Measurements from ENCODE around the gene ONECUT3.

ONECUT3 gene

DNA sequence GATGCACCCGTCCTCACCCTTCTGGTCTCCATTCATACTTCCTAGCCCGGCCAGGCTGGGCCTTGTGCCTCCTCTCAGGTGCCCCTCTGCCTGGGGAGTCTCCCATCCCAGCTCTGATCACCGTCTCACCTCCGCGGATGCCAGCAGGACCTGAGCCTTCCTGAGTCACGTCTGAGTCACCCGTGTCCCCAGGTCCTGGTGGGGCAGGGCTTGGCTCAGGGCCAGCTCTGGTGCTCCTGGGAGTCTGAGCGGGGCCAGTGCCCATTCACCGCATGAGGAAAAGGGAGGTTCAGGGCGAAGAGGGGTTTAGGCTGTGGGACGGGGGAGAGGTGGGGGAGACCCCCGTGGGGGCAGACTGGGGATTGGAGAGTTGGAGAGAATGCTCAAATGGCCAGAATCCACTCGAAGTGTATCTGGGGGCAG is 58.2 kb downstream of the ONECUT3 start:
- TF ChIP-seq, protein P1, sequence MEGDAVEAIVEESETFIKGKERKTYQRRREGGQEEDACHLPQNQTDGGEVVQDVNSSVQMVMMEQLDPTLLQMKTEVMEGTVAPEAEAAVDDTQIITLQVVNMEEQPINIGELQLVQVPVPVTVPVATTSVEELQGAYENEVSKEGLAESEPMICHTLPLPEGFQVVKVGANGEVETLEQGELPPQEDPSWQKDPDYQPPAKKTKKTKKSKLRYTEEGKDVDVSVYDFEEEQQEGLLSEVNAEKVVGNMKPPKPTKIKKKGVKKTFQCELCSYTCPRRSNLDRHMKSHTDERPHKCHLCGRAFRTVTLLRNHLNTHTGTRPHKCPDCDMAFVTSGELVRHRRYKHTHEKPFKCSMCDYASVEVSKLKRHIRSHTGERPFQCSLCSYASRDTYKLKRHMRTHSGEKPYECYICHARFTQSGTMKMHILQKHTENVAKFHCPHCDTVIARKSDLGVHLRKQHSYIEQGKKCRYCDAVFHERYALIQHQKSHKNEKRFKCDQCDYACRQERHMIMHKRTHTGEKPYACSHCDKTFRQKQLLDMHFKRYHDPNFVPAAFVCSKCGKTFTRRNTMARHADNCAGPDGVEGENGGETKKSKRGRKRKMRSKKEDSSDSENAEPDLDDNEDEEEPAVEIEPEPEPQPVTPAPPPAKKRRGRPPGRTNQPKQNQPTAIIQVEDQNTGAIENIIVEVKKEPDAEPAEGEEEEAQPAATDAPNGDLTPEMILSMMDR (IDR thresholded peaks at IDR 0.05; ENCODE audit: low read depth, low read length) = no peak
- peak overlapping the region; percentile 64 for H3K4me3 ChIP-seq (ENCODE audit: low read depth, low read length)

DNA sequence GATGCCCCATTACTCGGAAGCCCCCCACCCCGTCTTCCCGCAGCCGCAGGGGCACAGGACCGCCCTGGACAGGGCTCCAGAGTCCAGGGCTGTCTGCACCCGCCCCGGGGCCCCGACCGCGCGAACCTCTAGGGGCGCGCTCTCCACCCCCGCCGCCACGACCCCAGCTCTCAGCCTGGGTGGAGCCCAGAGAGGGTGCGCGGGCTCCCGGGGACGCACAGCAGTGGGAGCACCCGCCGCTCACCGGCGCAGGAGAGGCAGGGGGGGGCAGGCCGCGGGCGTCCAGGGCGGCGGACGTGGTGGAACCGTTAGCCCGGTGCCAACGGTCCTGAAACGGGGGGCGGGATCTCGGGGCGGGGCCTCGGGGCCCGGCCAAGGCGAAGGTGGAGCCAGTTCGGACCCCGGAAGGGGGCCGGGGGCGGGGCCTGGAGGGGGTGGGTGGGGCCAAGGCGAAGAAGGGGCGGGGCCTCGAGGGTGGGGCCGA is 58.7 kb downstream of the ONECUT3 start, which contains the start of gene ATP8B3:
ATP8B3 (minus strand) TSS at position 335 of the 484 bp plus-strand sequence. CDS start 540 bp downstream, outside the sequence.
- peak within 1 kb of the TSS; percentile 65 for H3K4me3 ChIP-seq (ENCODE audit: low read depth, low read length)
- TF ChIP-seq, protein P1 (IDR thresholded peaks at IDR 0.05; ENCODE audit: low read depth, low read length) = no peak; the same call in 1 of the 2 replicates

DNA sequence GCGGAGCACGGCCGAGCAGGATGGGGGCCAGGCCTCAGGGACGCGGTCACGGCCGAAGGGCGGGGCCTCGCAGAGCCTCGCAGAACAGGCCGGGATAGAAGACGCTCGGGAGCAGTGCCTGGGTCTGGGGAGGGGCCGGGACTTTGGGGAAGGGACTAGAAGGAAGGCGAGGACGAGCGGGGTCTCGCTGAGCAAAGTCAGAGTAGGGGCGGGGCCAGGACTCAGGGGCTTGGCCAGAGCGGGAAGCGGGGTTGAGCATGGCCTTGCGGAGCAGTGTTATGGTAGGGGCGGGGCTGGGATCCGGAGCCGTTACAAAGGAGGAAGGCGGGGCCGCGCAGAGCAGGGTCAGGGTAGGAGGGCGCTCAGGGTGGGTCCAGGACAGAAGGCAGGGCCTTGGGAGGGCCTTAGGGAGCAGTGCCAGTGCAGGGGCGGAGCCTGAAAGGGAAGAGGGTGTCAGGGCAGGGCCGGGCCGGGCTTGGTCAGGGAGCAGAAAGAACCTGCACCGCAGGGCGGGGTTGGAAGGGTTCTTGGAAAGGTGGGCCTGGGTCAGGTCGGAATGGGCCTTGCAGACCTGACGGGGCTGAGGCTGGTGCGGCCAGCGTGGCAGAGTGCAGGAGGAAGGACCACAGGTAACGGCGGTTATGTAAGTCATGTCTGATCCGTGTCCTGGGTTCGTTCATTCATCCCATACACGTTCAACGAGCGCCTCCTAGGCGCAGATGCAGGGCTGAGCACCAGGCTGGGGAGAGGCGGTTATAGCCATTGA is 59.3 kb downstream of the ONECUT3 start:
- TF ChIP-seq, protein P1 (IDR thresholded peaks at IDR 0.05; ENCODE audit: low read depth, low read length) = peak; percentile 37; the same call in 1 of the 2 replicates
- H3K4me3 ChIP-seq (ENCODE audit: low read depth, low read length) = peak overlapping the region; percentile 65

DNA sequence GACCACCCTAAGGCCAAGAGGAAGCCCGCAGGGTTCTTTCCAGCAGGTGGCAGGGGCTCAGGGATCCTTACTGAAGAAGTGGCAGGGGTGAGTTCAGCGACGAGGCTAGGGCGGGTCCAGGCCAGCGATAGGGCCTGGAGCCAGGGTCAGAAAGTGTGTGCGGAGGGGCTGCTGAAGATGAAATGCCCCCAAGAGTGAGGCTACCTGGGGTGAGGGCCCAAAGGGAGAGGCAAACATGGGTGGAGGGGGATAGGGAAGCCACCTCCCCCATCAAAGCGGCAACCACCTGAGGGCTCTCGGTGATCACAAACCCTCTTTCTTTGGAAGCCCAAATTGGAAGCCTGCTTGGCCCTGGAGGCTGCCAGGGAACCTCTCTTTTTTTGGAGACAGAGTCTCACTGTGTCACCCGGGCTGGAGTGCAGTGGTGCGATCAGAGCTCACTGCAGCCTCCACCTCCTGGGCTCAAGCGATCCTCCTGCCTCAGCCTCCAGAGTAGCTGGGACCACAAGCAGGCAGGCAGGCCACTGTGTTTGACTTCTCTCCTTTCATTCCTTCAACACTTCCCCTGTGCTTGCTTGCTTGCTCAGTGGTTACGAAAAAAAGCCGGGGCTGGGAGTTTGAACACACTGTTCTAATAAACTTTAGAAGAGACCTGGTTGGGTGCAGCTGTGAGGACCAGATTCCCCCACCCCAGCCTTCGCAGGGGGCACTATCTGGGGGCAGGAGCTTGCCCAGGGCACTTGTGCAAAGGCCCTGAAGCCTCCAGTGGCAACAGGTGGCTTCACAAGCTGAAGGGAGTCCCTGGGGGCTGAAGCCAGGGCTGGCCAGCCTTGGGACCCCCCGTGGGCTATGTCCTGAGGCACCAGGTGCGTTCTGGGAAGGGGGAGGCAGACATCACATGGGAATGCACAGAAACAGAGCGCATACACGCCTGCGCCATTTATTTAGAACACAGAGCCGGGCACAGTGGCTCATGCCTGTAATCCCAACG is 60.2 kb downstream of the ONECUT3 start:
- TF ChIP-seq, protein P1 (IDR thresholded peaks at IDR 0.05; ENCODE audit: low read depth, low read length) = no peak
- peak overlapping the region; percentile 65 for H3K4me3 ChIP-seq (ENCODE audit: low read depth, low read length)

DNA sequence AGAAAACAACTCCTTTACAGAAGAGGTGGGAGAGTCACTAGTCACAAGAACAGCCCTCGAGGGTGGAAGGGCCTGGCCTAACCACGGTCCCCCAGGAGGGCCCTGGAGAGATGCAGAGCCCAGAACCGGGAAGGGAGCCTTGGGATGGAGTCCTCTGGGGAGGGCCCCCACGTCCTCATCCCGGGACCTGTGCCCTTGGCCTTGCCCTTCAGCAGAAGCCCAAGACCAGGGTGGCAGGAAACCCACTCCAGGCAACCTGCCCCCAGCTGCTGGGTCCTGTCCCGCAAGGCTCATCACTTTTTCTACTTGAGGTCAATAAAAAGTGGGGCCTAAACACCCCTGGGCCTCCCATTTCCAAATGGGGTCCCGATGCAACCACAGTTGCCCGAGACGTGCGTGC is 61.1 kb downstream of the ONECUT3 start:
- TF ChIP-seq, protein P1 (IDR thresholded peaks at IDR 0.05; ENCODE audit: low read depth, low read length) = no peak
- no peak overlapping the region for H3K4me3 ChIP-seq (ENCODE audit: low read depth, low read length)

DNA sequence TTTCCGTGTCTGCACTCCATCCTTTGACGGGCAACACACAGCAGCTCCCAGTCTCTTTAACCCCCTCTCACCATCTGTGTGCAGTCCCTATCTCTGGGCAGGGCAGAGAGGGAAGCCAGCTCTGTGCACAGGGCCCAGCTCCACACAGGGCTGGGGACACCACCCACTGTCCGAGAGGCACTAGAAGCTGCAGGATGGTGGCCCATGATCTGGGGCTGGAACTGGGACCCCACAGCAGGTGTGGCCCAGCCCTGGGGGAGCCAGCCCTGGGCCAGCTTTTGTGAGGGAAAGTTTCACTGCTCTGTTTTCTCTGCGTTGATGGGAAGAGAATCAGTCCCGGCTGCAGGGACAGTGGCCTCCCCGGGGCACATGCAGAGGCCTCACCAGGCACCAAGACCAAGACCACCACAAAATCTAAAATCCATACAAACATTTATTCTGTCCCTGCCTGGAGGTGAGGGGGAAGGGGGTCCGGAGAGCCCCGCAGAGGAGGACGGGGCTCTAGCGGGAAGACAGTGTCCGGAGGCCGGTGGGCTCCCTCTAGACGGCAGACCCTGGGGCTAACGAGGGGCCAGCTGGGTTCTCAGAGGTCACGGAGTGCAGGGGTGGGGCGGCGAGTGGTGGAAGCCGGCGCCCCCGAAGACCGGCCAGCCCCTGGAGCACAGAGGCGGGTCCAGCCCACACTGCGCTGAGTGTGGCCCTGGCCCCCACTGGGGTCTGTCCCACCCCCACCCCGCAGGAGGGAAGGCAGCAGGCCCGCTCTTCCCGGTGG is 61.7 kb downstream of the ONECUT3 start:
- H3K4me3 ChIP-seq (ENCODE audit: low read depth, low read length) = no peak overlapping the region
- TF ChIP-seq, protein P1 (IDR thresholded peaks at IDR 0.05; ENCODE audit: low read depth, low read length) = no peak

Measured in WI38 (cell line).